GM12878 (cell line): ENCODE measurements around the gene HEATR3. TPM values are rescaled to one million over a fixed set of nuclear protein-coding genes. Genes with fewer than 3 reads are reported as not detected.
A peak's percentile ranks its signal among the peaks of the same experiment; 100 is the strongest.

ENCODE experiments used
- BRCA1 ChIP-seq: IDR thresholded peaks from 2 replicates; pipeline ENCODE4 v1.6.1; 2011; ENCODE audit warnings: low read depth, low read length, improper control_type of control experiment
- ESRRA ChIP-seq: IDR thresholded peaks from 2 replicates; pipeline ENCODE4 v1.6.1; 2012; ENCODE audit warnings: mild to moderate bottlenecking, low read length, improper control_type of control experiment
- HDGF ChIP-seq: fragments of 450-650 bp; IDR thresholded peaks from 2 replicates; pipeline ENCODE4 v1.6.1; 2016; ENCODE audit warnings: antibody characterized with exemption
- IKZF1 ChIP-seq: fragments of 450-650 bp; conservative IDR thresholded peaks from 2 replicates; pipeline ENCODE4 v1.6.1; 2017; ENCODE audit warnings: antibody characterized with exemption, mild to moderate bottlenecking
- MYB ChIP-seq: fragments of 150-350 bp; IDR thresholded peaks from 2 replicates; pipeline ENCODE4 v1.6.1; 2014; ENCODE audit warnings: mild to moderate bottlenecking, low read depth, low read length, borderline replicate concordance
- NFYB ChIP-seq: IDR thresholded peaks from 2 replicates; pipeline ENCODE4 v1.6.1; 2011; ENCODE audit warnings: low read depth, mild to moderate bottlenecking, low read length, improper control_type of control experiment, moderate library complexity; ENCODE audit not compliant: insufficient read depth
- NR2C1 ChIP-seq: fragments of 450-650 bp; IDR thresholded peaks from 2 replicates; pipeline ENCODE4 v1.6.1; 2017; ENCODE audit warnings: antibody characterized with exemption, mild to moderate bottlenecking, moderate library complexity
- POU2F2 ChIP-seq: IDR thresholded peaks from 3 replicates; pipeline ENCODE4 v1.6.1; 2011; ENCODE audit warnings: low read depth, mild to moderate bottlenecking, low read length, borderline replicate concordance
- RAD21 ChIP-seq: IDR thresholded peaks from 2 replicates; pipeline ENCODE4 v1.6.1; 2011; ENCODE audit warnings: mild to moderate bottlenecking, low read depth, low read length, moderate library complexity; ENCODE audit not compliant: insufficient read depth
- RCOR1 ChIP-seq: conservative IDR thresholded peaks from 2 replicates; pipeline ENCODE4 v1.6.1; 2012; ENCODE audit warnings: low read depth, low read length, improper control_type of control experiment
- RFX5 ChIP-seq: IDR thresholded peaks from 2 replicates; pipeline ENCODE4 v1.6.1; 2011; ENCODE audit warnings: low read depth, low read length, improper control_type of control experiment
- SREBF1 ChIP-seq: IDR thresholded peaks from 2 replicates; pipeline ENCODE4 v1.6.1; 2012; ENCODE audit warnings: mild to moderate bottlenecking, low read length
- WRNIP1 ChIP-seq: IDR thresholded peaks from 2 replicates; pipeline ENCODE4 v1.6.1; 2011; ENCODE audit warnings: low read depth, low read length, improper control_type of control experiment, borderline replicate concordance
- polyA plus RNA-seq, 11 experiments: library from polyadenylated mRNA; depleted of rRNA in 4 of 11; unstranded in 6 of 11; stranded (reverse) in 5 of 11; fragments of >200 nt; fragmentation: Nextera tagmentation in 4 of 11; fragmentation: Illumina TruSeq in 1 of 11; extraction: Ambion mirVana in 4 of 11; extraction: Trizol in 1 of 11; gene quantifications; 1 replicate in 1 of 11; 2 replicates in 10 of 11; pipeline versions ENCODE4 v1.2.1 to v1.2.3, GENCODE V29; 2011 to 2016; ENCODE audit warnings: inconsistent platforms in 2 of 11, missing spikeins in 2 of 11, low read depth in 1 of 11
- total RNA-seq, 4 experiments: library from RNA; depleted of rRNA in 3 of 4; stranded (reverse); fragments of >200 nt in 3 of 4; fragmentation: Illumina TruSeq in 1 of 4; extraction: Trizol in 1 of 4; gene quantifications; 2 replicates each; pipeline versions ENCODE4 v1.2.1 to v1.2.3, GENCODE V29; 2013 to 2021
- TF ChIP-seq, protein P1 (sequence below): fragments of 150-350 bp; IDR thresholded peaks from 2 replicates; pipeline ENCODE4 v1.6.1; 2016; ENCODE audit warnings: low read depth, low read length
- TF ChIP-seq, protein P2 (sequence below): fragments of 450-650 bp; IDR thresholded peaks from 2 replicates; pipeline ENCODE4 v1.6.1; 2017; ENCODE audit warnings: mild to moderate bottlenecking, moderate library complexity
- TF ChIP-seq, protein P3 (sequence below), 3 experiments: IDR thresholded peaks in 2 of 3; conservative IDR thresholded peaks in 1 of 3; 2 replicates each; pipeline ENCODE4 v1.5.1; 2011; ENCODE audit warnings: low read depth in 3 of 3, low read length in 3 of 3, mild to moderate bottlenecking in 3 of 3, control low read depth in 2 of 3, moderate library complexity in 2 of 3, inconsistent platforms in 1 of 3, mixed read lengths in 1 of 3; ENCODE audit not compliant: control insufficient read depth in 2 of 3, insufficient read depth in 1 of 3; ENCODE audit errors: extremely low read depth in 1 of 3
- TF ChIP-seq, protein P4 (sequence below): fragments of 450-650 bp; IDR thresholded peaks from 2 replicates; pipeline ENCODE4 v1.6.1; 2017; ENCODE audit warnings: low read depth, mild to moderate bottlenecking, moderate library complexity

Gene HEATR3
- total and polyA plus RNA-seq, 10 of the 15 experiments (the other 5 are each of a cell fraction or from before 2014, with no cell fraction given), result 1.5 to 30.0 (median 17.7) TPM

DNA sequence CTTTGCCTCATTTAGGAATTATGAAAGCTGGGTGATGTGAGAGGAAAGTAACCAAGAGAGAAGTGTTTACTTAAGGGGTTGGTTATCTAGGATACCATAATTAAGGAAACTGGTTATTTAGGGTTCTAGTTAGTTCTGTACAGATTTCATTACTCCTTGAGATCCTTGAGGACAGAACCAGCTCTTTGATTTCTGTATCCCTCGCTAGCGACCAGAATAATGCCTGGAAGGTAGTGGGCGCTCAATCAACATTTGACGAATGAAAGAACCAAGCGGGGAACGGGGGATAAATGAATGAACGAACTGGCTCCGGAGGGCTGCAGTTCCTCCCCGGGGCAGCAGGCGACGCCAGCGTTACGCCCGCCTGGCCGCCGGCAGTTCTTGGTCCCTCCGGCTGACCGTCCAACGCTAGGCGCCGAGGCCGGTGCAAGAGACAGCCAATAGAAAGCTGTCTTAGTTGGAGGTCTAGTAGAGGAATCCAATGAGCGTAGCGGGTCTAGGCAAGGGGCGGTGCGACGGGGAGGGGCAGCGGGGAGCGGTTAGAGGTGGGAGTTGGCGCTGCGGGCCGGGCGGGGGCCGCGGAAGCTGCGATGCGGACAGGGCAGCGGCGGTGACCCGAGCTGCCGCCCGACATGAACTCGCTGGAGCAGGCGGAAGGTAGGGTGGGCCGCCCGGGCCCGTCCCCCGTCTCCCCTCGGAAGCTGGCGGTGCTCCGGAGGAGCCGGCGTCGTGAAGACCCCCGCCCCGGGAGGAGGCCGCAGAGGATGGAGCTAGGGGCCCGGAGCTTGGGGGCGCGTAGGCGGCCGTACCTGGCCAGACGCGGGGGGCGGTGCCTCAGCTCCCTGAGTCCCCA is 40.9 kb upstream of the HEATR3 start, which contains the start of gene CNEP1R1 (continued):
- TF ChIP-seq, protein P1, sequence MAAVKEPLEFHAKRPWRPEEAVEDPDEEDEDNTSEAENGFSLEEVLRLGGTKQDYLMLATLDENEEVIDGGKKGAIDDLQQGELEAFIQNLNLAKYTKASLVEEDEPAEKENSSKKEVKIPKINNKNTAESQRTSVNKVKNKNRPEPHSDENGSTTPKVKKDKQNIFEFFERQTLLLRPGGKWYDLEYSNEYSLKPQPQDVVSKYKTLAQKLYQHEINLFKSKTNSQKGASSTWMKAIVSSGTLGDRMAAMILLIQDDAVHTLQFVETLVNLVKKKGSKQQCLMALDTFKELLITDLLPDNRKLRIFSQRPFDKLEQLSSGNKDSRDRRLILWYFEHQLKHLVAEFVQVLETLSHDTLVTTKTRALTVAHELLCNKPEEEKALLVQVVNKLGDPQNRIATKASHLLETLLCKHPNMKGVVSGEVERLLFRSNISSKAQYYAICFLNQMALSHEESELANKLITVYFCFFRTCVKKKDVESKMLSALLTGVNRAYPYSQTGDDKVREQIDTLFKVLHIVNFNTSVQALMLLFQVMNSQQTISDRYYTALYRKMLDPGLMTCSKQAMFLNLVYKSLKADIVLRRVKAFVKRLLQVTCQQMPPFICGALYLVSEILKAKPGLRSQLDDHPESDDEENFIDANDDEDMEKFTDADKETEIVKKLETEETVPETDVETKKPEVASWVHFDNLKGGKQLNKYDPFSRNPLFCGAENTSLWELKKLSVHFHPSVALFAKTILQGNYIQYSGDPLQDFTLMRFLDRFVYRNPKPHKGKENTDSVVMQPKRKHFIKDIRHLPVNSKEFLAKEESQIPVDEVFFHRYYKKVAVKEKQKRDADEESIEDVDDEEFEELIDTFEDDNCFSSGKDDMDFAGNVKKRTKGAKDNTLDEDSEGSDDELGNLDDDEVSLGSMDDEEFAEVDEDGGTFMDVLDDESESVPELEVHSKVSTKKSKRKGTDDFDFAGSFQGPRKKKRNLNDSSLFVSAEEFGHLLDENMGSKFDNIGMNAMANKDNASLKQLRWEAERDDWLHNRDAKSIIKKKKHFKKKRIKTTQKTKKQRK, result no peak
- TF ChIP-seq NR2C1, result peak; percentile 45; the same call in 1 of the 2 replicates
- TF ChIP-seq, protein P2, sequence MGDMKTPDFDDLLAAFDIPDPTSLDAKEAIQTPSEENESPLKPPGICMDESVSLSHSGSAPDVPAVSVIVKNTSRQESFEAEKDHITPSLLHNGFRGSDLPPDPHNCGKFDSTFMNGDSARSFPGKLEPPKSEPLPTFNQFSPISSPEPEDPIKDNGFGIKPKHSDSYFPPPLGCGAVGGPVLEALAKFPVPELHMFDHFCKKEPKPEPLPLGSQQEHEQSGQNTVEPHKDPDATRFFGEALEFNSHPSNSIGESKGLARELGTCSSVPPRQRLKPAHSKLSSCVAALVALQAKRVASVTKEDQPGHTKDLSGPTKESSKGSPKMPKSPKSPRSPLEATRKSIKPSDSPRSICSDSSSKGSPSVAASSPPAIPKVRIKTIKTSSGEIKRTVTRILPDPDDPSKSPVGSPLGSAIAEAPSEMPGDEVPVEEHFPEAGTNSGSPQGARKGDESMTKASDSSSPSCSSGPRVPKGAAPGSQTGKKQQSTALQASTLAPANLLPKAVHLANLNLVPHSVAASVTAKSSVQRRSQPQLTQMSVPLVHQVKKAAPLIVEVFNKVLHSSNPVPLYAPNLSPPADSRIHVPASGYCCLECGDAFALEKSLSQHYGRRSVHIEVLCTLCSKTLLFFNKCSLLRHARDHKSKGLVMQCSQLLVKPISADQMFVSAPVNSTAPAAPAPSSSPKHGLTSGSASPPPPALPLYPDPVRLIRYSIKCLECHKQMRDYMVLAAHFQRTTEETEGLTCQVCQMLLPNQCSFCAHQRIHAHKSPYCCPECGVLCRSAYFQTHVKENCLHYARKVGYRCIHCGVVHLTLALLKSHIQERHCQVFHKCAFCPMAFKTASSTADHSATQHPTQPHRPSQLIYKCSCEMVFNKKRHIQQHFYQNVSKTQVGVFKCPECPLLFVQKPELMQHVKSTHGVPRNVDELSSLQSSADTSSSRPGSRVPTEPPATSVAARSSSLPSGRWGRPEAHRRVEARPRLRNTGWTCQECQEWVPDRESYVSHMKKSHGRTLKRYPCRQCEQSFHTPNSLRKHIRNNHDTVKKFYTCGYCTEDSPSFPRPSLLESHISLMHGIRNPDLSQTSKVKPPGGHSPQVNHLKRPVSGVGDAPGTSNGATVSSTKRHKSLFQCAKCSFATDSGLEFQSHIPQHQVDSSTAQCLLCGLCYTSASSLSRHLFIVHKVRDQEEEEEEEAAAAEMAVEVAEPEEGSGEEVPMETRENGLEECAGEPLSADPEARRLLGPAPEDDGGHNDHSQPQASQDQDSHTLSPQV, result peak; percentile 35; the same call in 1 of the 2 replicates
- peak; percentile 72 for TF ChIP-seq IKZF1
- TF ChIP-seq WRNIP1, result no peak
- TF ChIP-seq MYB, result peak; percentile 66; the same call in 1 of the 2 replicates
- TF ChIP-seq RCOR1, result 0 out of 2 replicates have a peak, but pooled peaks have one; percentile 68
- TF ChIP-seq NFYB, result peak; percentile 95
- TF ChIP-seq HDGF, result no peak
- TF ChIP-seq BRCA1, result peak; percentile 32; the same call in 1 of the 2 replicates
- TF ChIP-seq RAD21, result peak; percentile 82
- TF ChIP-seq RFX5, result no peak; the same call in 1 of the 2 replicates
- TF ChIP-seq POU2F2, result 0 out of 3 replicates have a peak, but pooled peaks have one; percentile 51
- TF ChIP-seq ESRRA, result 0 out of 2 replicates have a peak, but pooled peaks have one; percentile 64
- TF ChIP-seq, protein P3, sequence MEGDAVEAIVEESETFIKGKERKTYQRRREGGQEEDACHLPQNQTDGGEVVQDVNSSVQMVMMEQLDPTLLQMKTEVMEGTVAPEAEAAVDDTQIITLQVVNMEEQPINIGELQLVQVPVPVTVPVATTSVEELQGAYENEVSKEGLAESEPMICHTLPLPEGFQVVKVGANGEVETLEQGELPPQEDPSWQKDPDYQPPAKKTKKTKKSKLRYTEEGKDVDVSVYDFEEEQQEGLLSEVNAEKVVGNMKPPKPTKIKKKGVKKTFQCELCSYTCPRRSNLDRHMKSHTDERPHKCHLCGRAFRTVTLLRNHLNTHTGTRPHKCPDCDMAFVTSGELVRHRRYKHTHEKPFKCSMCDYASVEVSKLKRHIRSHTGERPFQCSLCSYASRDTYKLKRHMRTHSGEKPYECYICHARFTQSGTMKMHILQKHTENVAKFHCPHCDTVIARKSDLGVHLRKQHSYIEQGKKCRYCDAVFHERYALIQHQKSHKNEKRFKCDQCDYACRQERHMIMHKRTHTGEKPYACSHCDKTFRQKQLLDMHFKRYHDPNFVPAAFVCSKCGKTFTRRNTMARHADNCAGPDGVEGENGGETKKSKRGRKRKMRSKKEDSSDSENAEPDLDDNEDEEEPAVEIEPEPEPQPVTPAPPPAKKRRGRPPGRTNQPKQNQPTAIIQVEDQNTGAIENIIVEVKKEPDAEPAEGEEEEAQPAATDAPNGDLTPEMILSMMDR (IDR thresholded peaks at IDR 0.05 in 2 of 3, conservative IDR thresholded peaks at IDR 0.05 in 1 of 3; ENCODE audit: control insufficient read depth in 2 of 3, extremely low read depth in 1 of 3, insufficient read depth in 1 of 3, low read depth in 3 of 3, low read length in 3 of 3), result peak; percentile 100; a peak in 5 of 6 replicates
- TF ChIP-seq SREBF1, result no peak
- TF ChIP-seq, protein P4, sequence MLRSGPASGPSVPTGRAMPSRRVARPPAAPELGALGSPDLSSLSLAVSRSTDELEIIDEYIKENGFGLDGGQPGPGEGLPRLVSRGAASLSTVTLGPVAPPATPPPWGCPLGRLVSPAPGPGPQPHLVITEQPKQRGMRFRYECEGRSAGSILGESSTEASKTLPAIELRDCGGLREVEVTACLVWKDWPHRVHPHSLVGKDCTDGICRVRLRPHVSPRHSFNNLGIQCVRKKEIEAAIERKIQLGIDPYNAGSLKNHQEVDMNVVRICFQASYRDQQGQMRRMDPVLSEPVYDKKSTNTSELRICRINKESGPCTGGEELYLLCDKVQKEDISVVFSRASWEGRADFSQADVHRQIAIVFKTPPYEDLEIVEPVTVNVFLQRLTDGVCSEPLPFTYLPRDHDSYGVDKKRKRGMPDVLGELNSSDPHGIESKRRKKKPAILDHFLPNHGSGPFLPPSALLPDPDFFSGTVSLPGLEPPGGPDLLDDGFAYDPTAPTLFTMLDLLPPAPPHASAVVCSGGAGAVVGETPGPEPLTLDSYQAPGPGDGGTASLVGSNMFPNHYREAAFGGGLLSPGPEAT, result peak; percentile 75; the same call in 1 of the 2 replicates
